ENCODE measurements around the gene KRTAP6-1.

KRTAP6-1 gene, protein sequence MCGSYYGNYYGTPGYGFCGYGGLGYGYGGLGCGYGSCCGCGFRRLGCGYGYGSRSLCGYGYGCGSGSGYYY

DNA sequence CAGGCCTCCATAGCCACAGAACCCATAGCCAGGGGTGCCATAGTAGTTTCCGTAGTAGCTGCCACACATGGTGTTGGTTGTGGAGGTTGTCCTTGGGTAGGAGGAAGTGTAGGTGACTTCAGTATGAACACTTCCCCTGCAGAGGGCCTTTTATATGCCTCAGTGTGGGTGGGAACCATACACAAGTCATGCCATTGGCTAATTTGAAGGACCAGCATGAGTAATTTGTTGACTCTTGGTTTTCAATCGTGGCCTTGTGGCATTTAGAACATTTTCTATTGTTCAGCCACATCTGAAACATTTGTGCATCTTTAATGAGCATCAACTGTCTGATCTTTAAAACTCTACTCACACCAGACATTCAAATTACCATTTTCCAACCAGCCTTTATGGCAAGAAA, at the start of gene KRTAP6-1:
KRTAP6-1 (minus strand) TSS at position 95 of the 400 bp plus-strand sequence; CDS start at position 69, 26 bp downstream.
- Histone ChIP-seq H3K27me3 (ENCODE audit: control insufficient read depth, insufficient read depth, low read length) (no peaks in the 10 kb centered on the region), H3K9me3 (ENCODE audit: control insufficient read depth, insufficient read depth, low read length) (no peaks in the 10 kb centered on the region), H3K4me1 (ENCODE audit: control insufficient read depth, insufficient read depth, low read length) (no peaks in the 10 kb centered on the region), H3K4me3 (ENCODE audit: low read depth, low read length) (no peak within 1 kb of the TSS), H3K9ac (ENCODE audit: low read depth, low read length) (no peak within 1 kb of the TSS), H3K36me3 (ENCODE audit: control insufficient read depth, insufficient read depth, low read length) (no peaks in the 10 kb centered on the region)

DNA sequence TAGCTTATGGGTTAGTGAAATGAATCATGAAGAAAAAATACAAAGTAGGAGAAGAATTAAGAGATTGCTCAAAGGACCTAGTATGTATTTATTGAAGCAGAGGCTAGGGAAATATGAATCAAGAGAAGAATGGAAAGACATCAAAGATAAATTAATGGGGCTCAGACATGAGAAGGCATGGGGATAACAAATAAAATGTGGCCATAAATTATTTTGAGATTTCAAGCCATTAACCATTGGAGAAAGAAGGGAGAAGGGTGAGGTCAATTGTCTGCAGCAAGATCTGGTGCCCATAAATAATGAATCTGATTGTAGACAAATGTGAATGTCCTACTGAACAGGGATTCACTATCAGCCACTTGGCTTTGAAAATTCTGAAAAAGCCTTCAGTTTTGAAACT, 39.2 kb upstream of the KRTAP6-1 start:
- no peaks in the 10 kb centered on the region for H3K9me3 ChIP-seq (ENCODE audit: control insufficient read depth, insufficient read depth, low read length)
- H3K4me3 ChIP-seq (ENCODE audit: low read depth, low read length) = no peak overlapping the region
- H3K4me1 ChIP-seq (ENCODE audit: control insufficient read depth, insufficient read depth, low read length) = no peaks in the 10 kb centered on the region
- no peaks in the 10 kb centered on the region for H3K27me3 ChIP-seq (ENCODE audit: control insufficient read depth, insufficient read depth, low read length)
- H3K36me3 ChIP-seq (ENCODE audit: control insufficient read depth, insufficient read depth, low read length) = no peaks in the 10 kb centered on the region
- no peak overlapping the region for H3K9ac ChIP-seq (ENCODE audit: low read depth, low read length)

DNA sequence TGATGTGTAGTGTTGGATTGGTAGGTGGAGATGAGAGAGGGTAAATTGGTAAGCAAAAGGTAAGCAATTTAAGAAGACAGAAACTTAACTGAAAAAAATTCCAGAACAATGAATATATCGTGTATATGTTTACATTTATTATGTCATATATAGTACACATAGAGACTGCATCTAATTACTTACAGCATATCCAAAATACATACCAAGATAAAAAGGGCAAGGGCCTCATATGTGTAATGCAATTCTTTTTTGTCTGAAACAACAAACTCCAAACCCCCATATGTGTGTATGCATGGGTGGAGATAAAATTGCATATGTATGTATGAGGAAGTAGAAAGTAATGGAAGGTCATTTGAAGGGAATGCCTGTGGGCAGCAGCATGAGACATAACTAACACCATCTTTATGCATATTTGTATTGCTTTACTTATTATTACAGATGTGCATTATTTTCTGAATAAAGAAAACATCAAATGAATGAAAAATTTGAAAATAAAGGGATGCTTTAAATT, 33.2 kb upstream of the KRTAP6-1 start:
- no peak overlapping the region for H3K9ac ChIP-seq (ENCODE audit: low read depth, low read length)
- H3K4me1 ChIP-seq (ENCODE audit: control insufficient read depth, insufficient read depth, low read length) = no peaks in the 10 kb centered on the region
- H3K9me3 ChIP-seq (ENCODE audit: control insufficient read depth, insufficient read depth, low read length) = no peaks in the 10 kb centered on the region
- H3K4me3 ChIP-seq (ENCODE audit: low read depth, low read length) = no peak overlapping the region
- no peaks in the 10 kb centered on the region for H3K27me3 ChIP-seq (ENCODE audit: control insufficient read depth, insufficient read depth, low read length)
- H3K36me3 ChIP-seq (ENCODE audit: control insufficient read depth, insufficient read depth, low read length) = no peaks in the 10 kb centered on the region

DNA sequence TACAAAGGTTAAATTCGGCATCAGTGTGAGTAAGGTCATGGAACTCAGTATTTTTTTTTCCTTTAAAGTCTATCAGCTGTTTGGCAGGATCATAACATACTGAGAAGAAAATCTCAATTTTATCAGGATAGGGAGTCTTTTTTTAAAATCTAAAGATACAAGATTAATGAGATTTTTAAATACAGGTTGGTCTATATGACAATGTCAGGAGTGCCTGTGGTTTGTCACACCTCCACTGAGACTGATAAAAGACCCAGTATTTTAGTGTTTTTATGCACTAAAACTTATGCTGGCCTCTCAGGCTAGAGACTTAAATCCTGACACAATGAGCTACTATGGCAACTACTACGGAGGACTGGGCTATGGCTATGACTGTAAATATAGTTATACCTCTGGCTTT, 28.8 kb upstream of the KRTAP6-1 start, which contains the start of gene KRTAP20-3:
KRTAP20-3 (plus strand) TSS at position 301 of the 400 bp plus-strand sequence.
- no peaks in the 10 kb centered on the region for H3K36me3 ChIP-seq (ENCODE audit: control insufficient read depth, insufficient read depth, low read length)
- H3K9ac ChIP-seq (ENCODE audit: low read depth, low read length) = no peak within 1 kb of the TSS
- H3K9me3 ChIP-seq (ENCODE audit: control insufficient read depth, insufficient read depth, low read length) = no peaks in the 10 kb centered on the region
- no peak within 1 kb of the TSS for H3K4me3 ChIP-seq (ENCODE audit: low read depth, low read length)
- no peaks in the 10 kb centered on the region for H3K4me1 ChIP-seq (ENCODE audit: control insufficient read depth, insufficient read depth, low read length)
- no peaks in the 10 kb centered on the region for H3K27me3 ChIP-seq (ENCODE audit: control insufficient read depth, insufficient read depth, low read length)

DNA sequence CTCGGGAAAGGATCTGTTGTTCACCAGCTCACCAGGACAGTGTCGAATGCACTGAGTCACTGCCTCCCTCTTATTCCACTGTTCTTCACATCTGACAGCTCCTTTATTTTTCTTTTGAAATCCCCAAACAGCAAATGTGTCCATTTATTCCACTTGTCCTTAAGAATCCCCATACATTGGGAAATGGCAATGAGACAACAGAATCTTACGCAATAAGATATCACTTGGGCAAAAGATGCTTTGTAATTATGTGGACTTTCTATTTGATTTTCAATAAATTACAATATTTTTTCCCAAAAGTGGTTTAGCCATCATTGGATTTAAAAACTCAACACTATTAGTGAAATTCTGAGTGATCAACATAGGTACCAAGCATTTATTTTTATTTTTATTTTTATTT, 25.0 kb upstream of the KRTAP6-1 start:
- H3K9me3 ChIP-seq (ENCODE audit: control insufficient read depth, insufficient read depth, low read length) = no peaks in the 10 kb centered on the region
- no peaks in the 10 kb centered on the region for H3K4me1 ChIP-seq (ENCODE audit: control insufficient read depth, insufficient read depth, low read length)
- H3K9ac ChIP-seq (ENCODE audit: low read depth, low read length) = no peak overlapping the region
- H3K4me3 ChIP-seq (ENCODE audit: low read depth, low read length) = no peak overlapping the region
- no peaks in the 10 kb centered on the region for H3K36me3 ChIP-seq (ENCODE audit: control insufficient read depth, insufficient read depth, low read length)
- no peaks in the 10 kb centered on the region for H3K27me3 ChIP-seq (ENCODE audit: control insufficient read depth, insufficient read depth, low read length)

DNA sequence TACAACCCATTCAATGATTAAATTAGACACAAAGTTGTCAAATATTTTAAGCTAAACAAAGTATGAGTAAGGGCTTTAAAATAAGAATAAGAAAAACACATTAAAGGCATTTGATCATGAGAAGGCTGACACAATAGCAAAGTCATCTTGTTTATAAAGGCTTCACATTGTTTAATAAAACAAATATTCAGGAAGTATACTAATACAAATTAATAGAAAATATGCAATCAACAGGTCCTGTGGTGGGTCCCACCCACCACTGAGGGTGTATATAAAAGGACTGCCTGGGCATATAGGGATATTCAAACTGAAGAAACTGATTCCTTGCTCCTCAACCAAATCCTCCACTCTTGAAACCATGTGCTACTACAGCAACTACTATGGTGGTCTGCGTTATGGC, 21.2 kb upstream of the KRTAP6-1 start, which contains the start of gene KRTAP20-2:
KRTAP20-2 (plus strand) TSS at position 301 of the 400 bp plus-strand sequence; CDS start at position 359, 58 bp downstream.
- H3K4me3 ChIP-seq (ENCODE audit: low read depth, low read length) = no peak within 1 kb of the TSS
- H3K9me3 ChIP-seq (ENCODE audit: control insufficient read depth, insufficient read depth, low read length) = no peaks in the 10 kb centered on the region
- H3K4me1 ChIP-seq (ENCODE audit: control insufficient read depth, insufficient read depth, low read length) = no peaks in the 10 kb centered on the region
- H3K9ac ChIP-seq (ENCODE audit: low read depth, low read length) = no peak within 1 kb of the TSS
- no peaks in the 10 kb centered on the region for H3K36me3 ChIP-seq (ENCODE audit: control insufficient read depth, insufficient read depth, low read length)
- no peaks in the 10 kb centered on the region for H3K27me3 ChIP-seq (ENCODE audit: control insufficient read depth, insufficient read depth, low read length)

DNA sequence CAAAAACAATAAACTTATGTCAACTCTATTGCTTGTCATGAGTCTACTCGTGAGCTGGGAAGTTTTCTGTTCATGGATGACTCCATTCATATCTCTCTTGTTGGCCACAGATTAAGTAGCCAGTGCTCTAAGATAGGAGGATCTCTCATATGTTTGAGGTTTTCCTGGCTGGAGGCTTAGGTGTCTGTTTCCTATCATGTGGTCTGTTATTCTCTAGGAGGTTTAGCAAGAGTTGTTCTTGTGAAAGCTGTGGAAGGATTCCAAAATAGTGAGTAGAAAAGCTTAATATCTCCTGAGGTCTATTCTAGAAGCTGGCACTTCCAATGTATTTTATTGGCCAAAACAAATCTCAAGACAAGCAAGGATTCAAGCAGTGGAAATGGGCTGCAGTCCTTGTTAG, 15.5 kb upstream of the KRTAP6-1 start:
- no peak overlapping the region for H3K9ac ChIP-seq (ENCODE audit: low read depth, low read length)
- H3K36me3 ChIP-seq (ENCODE audit: control insufficient read depth, insufficient read depth, low read length) = no peaks in the 10 kb centered on the region
- no peak overlapping the region for H3K4me3 ChIP-seq (ENCODE audit: low read depth, low read length)

DNA sequence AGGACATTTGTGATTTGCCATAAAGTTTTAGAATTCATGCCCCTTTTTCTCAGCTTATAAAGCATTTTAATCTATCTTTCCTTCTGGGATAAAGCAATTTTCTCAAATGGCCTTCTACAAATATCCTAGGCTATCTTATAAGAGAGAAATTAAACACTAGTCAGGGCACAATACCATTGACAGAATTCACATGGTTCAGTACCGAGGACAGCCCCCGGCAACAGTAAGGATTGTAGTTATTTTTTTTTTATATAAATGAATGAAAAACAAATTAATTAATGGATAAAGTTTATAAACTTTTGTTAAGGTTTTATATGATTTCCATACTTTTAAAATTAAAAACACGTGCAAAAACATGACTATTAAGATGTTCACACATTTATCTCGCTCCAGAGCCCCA, 14.4 kb upstream of the KRTAP6-1 start:
- no peaks in the 10 kb centered on the region for H3K9me3 ChIP-seq (ENCODE audit: control insufficient read depth, insufficient read depth, low read length)
- no peaks in the 10 kb centered on the region for H3K4me1 ChIP-seq (ENCODE audit: control insufficient read depth, insufficient read depth, low read length)
- no peak overlapping the region for H3K4me3 ChIP-seq (ENCODE audit: low read depth, low read length)
- no peaks in the 10 kb centered on the region for H3K27me3 ChIP-seq (ENCODE audit: control insufficient read depth, insufficient read depth, low read length)
- no peak overlapping the region for H3K9ac ChIP-seq (ENCODE audit: low read depth, low read length)
- H3K36me3 ChIP-seq (ENCODE audit: control insufficient read depth, insufficient read depth, low read length) = no peaks in the 10 kb centered on the region

More for the DNA sequence above, 15.5 kb upstream of the KRTAP6-1 start:
- H3K9me3 ChIP-seq (ENCODE audit: control insufficient read depth, insufficient read depth, low read length) = no peaks in the 10 kb centered on the region
- H3K4me1 ChIP-seq (ENCODE audit: control insufficient read depth, insufficient read depth, low read length) = no peaks in the 10 kb centered on the region
- H3K27me3 ChIP-seq (ENCODE audit: control insufficient read depth, insufficient read depth, low read length) = no peaks in the 10 kb centered on the region

DNA sequence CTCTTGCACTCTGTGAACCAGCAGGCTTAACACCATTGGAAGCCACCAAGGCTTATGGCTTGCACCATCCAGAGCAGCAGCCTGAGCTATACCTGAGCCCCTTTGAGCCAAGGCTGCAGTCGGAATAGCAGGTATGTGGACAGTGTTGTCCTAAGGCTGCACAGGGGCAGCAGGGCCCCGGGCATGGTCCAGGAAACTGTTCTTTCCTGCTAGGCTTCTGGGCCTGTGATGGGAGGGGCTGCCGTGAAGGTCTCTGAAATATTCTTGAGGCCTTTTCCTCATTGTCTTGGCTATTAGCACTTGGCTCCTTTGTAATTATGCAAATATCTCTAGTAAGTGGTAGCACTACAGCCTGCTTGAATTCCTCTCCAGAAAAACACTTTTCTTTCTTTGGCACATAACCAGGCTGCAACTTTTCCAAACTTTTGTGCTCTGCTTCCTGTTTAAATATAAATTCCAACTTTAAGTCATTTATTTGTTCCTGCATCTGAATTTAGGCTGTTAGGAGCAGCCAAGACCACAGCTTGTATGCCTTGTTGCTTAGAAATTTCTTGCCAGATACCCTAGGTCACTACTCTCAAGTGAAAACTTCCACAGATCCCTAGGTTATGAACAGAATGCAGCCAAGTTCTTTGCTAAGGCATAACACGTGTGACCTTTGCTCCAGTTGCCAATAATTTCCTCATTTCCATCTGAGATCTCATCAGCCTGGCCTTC, 11.9 kb upstream of the KRTAP6-1 start:
- Histone ChIP-seq H3K36me3 (ENCODE audit: control insufficient read depth, insufficient read depth, low read length) (no peaks in the 10 kb centered on the region), H3K27me3 (ENCODE audit: control insufficient read depth, insufficient read depth, low read length) (no peaks in the 10 kb centered on the region), H3K4me3 (ENCODE audit: low read depth, low read length) (no peak overlapping the region), H3K9ac (ENCODE audit: low read depth, low read length) (no peak overlapping the region), H3K4me1 (ENCODE audit: control insufficient read depth, insufficient read depth, low read length) (no peaks in the 10 kb centered on the region), H3K9me3 (ENCODE audit: control insufficient read depth, insufficient read depth, low read length) (no peaks in the 10 kb centered on the region)

DNA sequence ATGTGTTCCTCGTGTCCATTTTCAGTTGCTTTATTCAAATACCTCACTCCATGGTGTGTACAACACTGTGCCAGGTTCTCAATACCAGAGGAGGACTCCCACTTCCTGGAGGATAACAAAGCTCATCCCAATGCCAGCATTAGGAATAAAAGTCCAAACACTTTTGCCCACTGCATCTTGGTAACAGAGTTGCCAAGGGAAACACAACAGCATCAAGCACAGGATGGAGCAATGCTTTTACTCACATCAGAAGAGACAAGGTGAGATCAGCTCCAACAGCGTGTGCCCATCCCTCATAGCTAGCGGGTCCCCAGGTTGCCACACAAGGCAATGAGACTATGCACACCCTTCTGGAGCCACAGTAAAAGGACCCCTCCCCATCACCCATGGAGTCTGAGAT, 9.6 kb upstream of the KRTAP6-1 start:
- Histone ChIP-seq H3K4me1 (ENCODE audit: control insufficient read depth, insufficient read depth, low read length) (no peaks in the 10 kb centered on the region), H3K9ac (ENCODE audit: low read depth, low read length) (no peak overlapping the region), H3K4me3 (ENCODE audit: low read depth, low read length) (no peak overlapping the region), H3K9me3 (ENCODE audit: control insufficient read depth, insufficient read depth, low read length) (no peaks in the 10 kb centered on the region), H3K36me3 (ENCODE audit: control insufficient read depth, insufficient read depth, low read length) (no peaks in the 10 kb centered on the region), H3K27me3 (ENCODE audit: control insufficient read depth, insufficient read depth, low read length) (no peaks in the 10 kb centered on the region)

DNA sequence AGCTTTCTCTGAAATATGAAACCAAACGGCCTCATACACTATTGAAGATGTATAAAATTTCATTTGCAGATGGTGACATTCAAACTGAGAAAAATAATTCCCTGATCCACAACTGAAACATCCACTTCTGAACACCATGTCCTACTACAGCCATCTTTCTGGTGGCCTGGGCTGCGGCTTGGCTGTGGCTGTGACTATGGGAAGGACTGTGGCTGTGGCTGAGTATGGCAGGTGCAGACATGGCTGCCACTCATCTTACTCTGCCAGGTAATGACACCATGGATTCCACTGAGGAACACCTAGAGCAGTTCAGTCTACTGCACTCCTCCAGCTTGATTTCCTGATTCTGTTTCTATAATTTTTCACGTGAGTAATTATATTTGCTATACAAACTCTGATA, 6.8 kb upstream of the KRTAP6-1 start, which contains the start of gene KRTAP20-4:
KRTAP20-4 (plus strand) TSS at position 106 of the 400 bp plus-strand sequence.
- H3K9ac ChIP-seq (ENCODE audit: low read depth, low read length) = no peak within 1 kb of the TSS
- H3K4me1 ChIP-seq (ENCODE audit: control insufficient read depth, insufficient read depth, low read length) = no peaks in the 10 kb centered on the region
- no peak within 1 kb of the TSS for H3K4me3 ChIP-seq (ENCODE audit: low read depth, low read length)
- no peaks in the 10 kb centered on the region for H3K36me3 ChIP-seq (ENCODE audit: control insufficient read depth, insufficient read depth, low read length)
- no peaks in the 10 kb centered on the region for H3K9me3 ChIP-seq (ENCODE audit: control insufficient read depth, insufficient read depth, low read length)
- no peaks in the 10 kb centered on the region for H3K27me3 ChIP-seq (ENCODE audit: control insufficient read depth, insufficient read depth, low read length)

DNA sequence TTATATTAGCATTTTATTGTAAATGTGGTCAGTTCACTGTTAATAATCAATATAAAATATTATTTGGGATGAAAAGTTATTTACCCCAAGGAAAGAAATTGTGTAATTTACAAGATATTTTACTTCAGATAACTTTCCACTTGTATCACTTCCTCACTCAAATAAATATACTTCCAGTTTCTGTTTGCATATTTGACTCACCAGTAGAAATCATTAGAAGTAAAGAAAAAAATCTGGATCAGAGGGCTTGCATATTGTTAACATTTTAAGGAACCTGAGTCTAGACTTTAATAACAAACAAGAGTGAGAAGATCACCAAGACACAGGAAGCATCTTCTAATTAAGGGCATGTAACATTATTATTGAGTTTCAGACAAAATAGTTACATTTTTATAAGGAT, 6.3 kb upstream of the KRTAP6-1 start:
- Histone ChIP-seq H3K27me3 (ENCODE audit: control insufficient read depth, insufficient read depth, low read length) (no peaks in the 10 kb centered on the region), H3K9ac (ENCODE audit: low read depth, low read length) (no peak overlapping the region), H3K9me3 (ENCODE audit: control insufficient read depth, insufficient read depth, low read length) (no peaks in the 10 kb centered on the region), H3K36me3 (ENCODE audit: control insufficient read depth, insufficient read depth, low read length) (no peaks in the 10 kb centered on the region), H3K4me3 (ENCODE audit: low read depth, low read length) (no peak overlapping the region), H3K4me1 (ENCODE audit: control insufficient read depth, insufficient read depth, low read length) (no peaks in the 10 kb centered on the region)
